ENCODE results near the gene GBF1.

DNA sequence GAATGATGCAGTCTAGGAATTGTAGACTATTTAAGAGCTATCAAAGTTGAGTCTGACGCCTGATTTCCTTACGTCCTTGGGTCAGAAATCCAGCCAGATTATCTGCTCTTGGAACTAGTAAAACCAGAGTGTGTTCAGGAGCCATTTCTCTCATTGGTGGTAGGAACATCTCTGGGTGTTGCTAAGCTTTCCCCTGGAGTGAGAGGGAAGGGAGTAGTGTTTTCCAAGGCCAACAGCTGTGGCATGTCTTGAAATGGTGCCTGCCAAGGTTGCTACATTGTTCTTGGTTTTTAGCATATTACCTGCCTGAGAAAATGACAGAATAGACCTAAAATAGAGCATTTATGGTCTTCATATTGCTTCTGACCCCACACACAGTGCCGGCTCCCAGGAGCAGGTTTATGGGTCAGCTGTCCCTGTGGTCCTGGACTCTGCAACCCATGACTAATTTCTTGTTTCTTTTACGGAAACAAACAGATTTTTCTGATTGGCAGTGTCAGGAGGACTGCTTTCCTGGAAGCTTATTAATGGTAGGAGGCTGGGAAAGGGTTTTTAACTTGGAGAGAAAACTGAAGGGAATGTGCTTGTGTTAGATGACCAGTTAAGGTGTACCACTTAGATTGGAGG is 17.5 kb downstream of the GBF1 start:
- TF ChIP-seq, protein P1, sequence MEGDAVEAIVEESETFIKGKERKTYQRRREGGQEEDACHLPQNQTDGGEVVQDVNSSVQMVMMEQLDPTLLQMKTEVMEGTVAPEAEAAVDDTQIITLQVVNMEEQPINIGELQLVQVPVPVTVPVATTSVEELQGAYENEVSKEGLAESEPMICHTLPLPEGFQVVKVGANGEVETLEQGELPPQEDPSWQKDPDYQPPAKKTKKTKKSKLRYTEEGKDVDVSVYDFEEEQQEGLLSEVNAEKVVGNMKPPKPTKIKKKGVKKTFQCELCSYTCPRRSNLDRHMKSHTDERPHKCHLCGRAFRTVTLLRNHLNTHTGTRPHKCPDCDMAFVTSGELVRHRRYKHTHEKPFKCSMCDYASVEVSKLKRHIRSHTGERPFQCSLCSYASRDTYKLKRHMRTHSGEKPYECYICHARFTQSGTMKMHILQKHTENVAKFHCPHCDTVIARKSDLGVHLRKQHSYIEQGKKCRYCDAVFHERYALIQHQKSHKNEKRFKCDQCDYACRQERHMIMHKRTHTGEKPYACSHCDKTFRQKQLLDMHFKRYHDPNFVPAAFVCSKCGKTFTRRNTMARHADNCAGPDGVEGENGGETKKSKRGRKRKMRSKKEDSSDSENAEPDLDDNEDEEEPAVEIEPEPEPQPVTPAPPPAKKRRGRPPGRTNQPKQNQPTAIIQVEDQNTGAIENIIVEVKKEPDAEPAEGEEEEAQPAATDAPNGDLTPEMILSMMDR (IDR thresholded peaks at IDR 0.05), result no peak
- TF ChIP-seq EP300 (IDR thresholded peaks at IDR 0.05), result no peak
- no peak for TF ChIP-seq POLR2A (IDR thresholded peaks at IDR 0.05)

All from gastroesophageal sphincter (tissue), 3 donors.